Tibial artery (tissue), 4 donors: Measurements from ENCODE around the gene TET1.

Source experiments
- DNase-seq, 2 donors: peaks; one replicate each; pipeline ENCODE4 v3.0.0-alpha.2; 2019
- H3K27ac ChIP-seq, 2 donors: fragments of 200-600 bp; sonication (generic) in 1 of 2; 1 replicate in 1 of 2; 2 replicates in 1 of 2; pipeline ENCODE4 v1.5.1; 2018 to 2019; ENCODE audit warnings: mild to moderate bottlenecking in 1 of 2
- H3K27me3 ChIP-seq, 2 donors: fragments of 200-600 bp; sonication (generic) in 1 of 2; one replicate each; pipeline versions ENCODE4 v1.5.1 to v1.6.0; 2016 to 2019
- H3K36me3 ChIP-seq, 3 donors: fragments of 200-600 bp; sonication (generic) in 2 of 3; one replicate each; pipeline ENCODE4 v1.5.1; 2016 to 2019; ENCODE audit warnings: mild to moderate bottlenecking in 2 of 3
- H3K4me1 ChIP-seq, 4 donors: fragments of 200-600 bp; sonication (generic) in 2 of 4; 1 replicate in 3 of 4; 2 replicates in 1 of 4; pipeline ENCODE4 v1.5.1; 2016 to 2019
- H3K4me3 ChIP-seq, 2 donors: fragments of 200-600 bp; sonication (generic) in 1 of 2; 1 replicate in 1 of 2; 2 replicates in 1 of 2; pipeline ENCODE4 v1.5.1; 2018 to 2019; ENCODE audit warnings: mild to moderate bottlenecking in 2 of 2
- H3K9me3 ChIP-seq, 3 donors: fragments of 200-600 bp; sonication (generic) in 1 of 3; one replicate each; pipeline ENCODE4 v1.5.1; 2016 to 2019
- CTCF ChIP-seq, 2 experiments: fragments of 200-600 bp in 1 of 2; fragments of 450-650 bp in 1 of 2; IDR thresholded peaks; one replicate each; pipeline ENCODE4 v1.5.1; 2017 to 2019; ENCODE audit warnings: antibody characterized with exemption in 2 of 2, mild to moderate bottlenecking in 1 of 2, moderate library complexity in 1 of 2
- intact Hi-C: fragments of 100-400 bp; cut with DNase I; formaldehyde crosslinking; loops from one replicate; pipeline ENCODE4 v1.15.0; 2023; ENCODE audit warnings: low total_unique reads

TET1 gene

GRCh38 chr10:68599771-68600040 lies 39.6 kb downstream of the TET1 start:
- intact Hi-C loops = no loop called here

GRCh38 chr10:68600041-68600778 lies 40.1 kb downstream of the TET1 start:
- H3K27ac ChIP-seq = peak overlapping the region; percentile 63 to 75
- intact Hi-C loops = no loop called here
- peaks cover 0 to 33% (median 23%) of the 10 kb centered on the region in 4 donors for H3K4me1 ChIP-seq
- DNase-seq = peak; percentile 48 to 76
- H3K27me3 ChIP-seq = no peaks in the 10 kb centered on the region
- peak overlapping the region; percentile 52 to 58 for H3K4me3 ChIP-seq
- no peaks in the 10 kb centered on the region for H3K36me3 ChIP-seq
- no peaks in the 10 kb centered on the region for H3K9me3 ChIP-seq
- no peak for TF ChIP-seq CTCF (IDR thresholded peaks at IDR 0.05)

More at GRCh38 chr10:68599771-68600040, 39.6 kb downstream of the TET1 start:
- Histone ChIP-seq H3K36me3 (no peaks in the 10 kb centered on the region), H3K4me1 (peaks cover 0 to 33% (median 23%) of the 10 kb centered on the region in 4 donors), H3K27me3 (no peaks in the 10 kb centered on the region), H3K27ac (peak overlapping the region; percentile 63 to 75), H3K4me3 (peak overlapping the region; percentile 52 to 58), H3K9me3 (no peaks in the 10 kb centered on the region)
- TF ChIP-seq CTCF (IDR thresholded peaks at IDR 0.05) = no peak
- DNase-seq = no peak

- Histone ChIP-seq H3K27ac (peak overlapping the region in 1 of 2 donors; percentile 75), H3K4me1 (peaks cover 0 to 33% (median 23%) of the 10 kb centered on the region in 4 donors)
- no peak for TF ChIP-seq CTCF (IDR thresholded peaks at IDR 0.05)
These were observed 41.5 kb downstream of the TET1 start for GRCh38 chr10:68601501-68602265.

DNA sequence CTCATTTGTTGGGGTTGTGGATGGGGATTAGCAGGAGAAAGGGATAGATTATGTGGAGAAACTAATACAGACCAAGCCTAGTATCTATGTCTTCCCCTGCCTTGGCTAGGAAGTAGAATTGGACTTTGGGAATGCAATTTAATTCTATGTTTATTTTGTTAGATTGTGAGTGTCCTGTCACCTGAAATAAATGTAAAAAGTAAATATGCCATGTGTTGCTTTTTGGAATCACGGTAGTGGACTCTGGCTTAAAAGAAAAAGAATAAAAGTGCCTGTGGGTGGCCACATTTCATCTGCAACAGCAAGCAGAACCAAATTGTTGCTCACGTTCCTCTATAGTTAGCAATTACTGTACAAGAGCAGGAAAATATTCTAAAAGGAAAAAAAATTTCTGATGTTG lies 42.3 kb downstream of the TET1 start:
- Histone ChIP-seq H3K27ac (no peak overlapping the region), H3K27me3 (no peaks in the 10 kb centered on the region), H3K4me1 (peaks cover 0 to 33% (median 23%) of the 10 kb centered on the region in 4 donors), H3K36me3 (no peaks in the 10 kb centered on the region), H3K4me3 (no peak overlapping the region), H3K9me3 (no peaks in the 10 kb centered on the region)
- intact Hi-C loops = no loop called here
- TF ChIP-seq CTCF (IDR thresholded peaks at IDR 0.05) = no peak
- DNase-seq = no peak

More at GRCh38 chr10:68601501-68602265, 41.5 kb downstream of the TET1 start:
- Histone ChIP-seq H3K9me3 (no peaks in the 10 kb centered on the region), H3K36me3 (no peaks in the 10 kb centered on the region), H3K4me3 (no peak overlapping the region), H3K27me3 (no peaks in the 10 kb centered on the region)
- intact Hi-C loops = no loop called here
- DNase-seq = no peak

GRCh38 chr10:68603766-68604165 lies 43.6 kb downstream of the TET1 start:
- H3K27me3 ChIP-seq = no peaks in the 10 kb centered on the region
- no peak overlapping the region for H3K4me3 ChIP-seq
- TF ChIP-seq CTCF (IDR thresholded peaks at IDR 0.05) = no peak
- H3K36me3 ChIP-seq = no peaks in the 10 kb centered on the region
- intact Hi-C loops = no loop called here
- peaks cover 0 to 30% (median 22%) of the 10 kb centered on the region in 4 donors for H3K4me1 ChIP-seq
- no peaks in the 10 kb centered on the region for H3K9me3 ChIP-seq
- no peak for DNase-seq
- H3K27ac ChIP-seq = no peak overlapping the region
